Endometrial microvascular endothelial cells (primary cell): Measurements from ENCODE around the gene CPPED1. TPM values are rescaled to one million over a fixed set of nuclear protein-coding genes. Genes with fewer than 3 reads are reported as not detected.

Source experiments
- in situ Hi-C: cut with HindIII; loops from 2 replicates; pipeline ENCODE4 v1.10.0; 2017; ENCODE audit warnings: low sequenced_read_pairs, low pct_unique_long_range_greater_than_20kb; ENCODE audit errors: inconsistent ontology term
- total RNA-seq: library from RNA; depleted of rRNA; stranded (reverse); fragments of >200 nt; gene quantifications from one replicate; pipeline ENCODE4 v1.2.3, GENCODE V29; 2015; ENCODE audit errors: inconsistent ontology term

The CPPED1 gene
- total RNA-seq, 1 donor from 2014 or later = 34.4 TPM

GRCh38 chr16:12626411-12626810, 177.3 kb downstream of the CPPED1 start:
- in situ Hi-C loops = no loop called here

DNA sequence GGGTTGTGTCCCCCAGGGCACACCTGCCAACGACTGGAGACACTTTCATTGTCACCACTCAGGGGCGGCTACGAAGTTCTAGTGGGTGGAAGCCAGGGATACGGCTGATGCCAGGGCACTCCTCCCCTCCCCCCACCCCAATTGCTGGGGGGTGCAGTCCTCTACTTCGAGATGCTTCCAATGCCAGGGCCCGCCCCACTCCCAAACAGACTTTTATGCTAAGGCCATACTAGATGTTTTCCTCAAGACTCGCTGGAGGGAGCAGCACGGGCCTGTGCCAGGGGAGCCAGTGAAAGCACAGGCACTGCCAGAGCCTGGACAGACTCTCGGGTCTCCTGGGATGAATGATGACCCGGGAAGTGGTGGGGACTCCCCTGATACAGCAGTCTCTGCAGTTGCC, 178.0 kb downstream of the CPPED1 start:
- in situ Hi-C loops = no loop called here

GRCh38 chr16:12625068-12625467, 178.6 kb downstream of the CPPED1 start:
- in situ Hi-C loops = no loop called here

DNA sequence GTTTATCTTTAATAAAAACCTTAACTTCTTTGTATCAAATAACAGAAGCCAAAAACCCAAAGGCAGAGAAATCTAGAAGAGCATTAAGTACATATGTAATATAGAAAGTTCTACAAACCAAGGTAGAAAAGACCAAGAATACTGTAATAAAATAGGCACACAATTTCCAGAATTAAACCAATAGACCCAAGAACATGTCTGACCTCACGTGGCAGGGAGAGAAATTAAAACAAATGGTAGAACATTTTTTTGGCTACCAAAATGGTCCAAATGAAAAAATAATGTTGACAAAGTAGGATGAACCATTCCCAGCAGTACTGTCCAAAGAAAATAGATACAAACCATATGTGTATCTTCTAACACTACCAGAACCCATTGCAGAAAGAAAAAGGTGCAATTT, 183.5 kb downstream of the CPPED1 start:
- in situ Hi-C loops = no loop called here

DNA sequence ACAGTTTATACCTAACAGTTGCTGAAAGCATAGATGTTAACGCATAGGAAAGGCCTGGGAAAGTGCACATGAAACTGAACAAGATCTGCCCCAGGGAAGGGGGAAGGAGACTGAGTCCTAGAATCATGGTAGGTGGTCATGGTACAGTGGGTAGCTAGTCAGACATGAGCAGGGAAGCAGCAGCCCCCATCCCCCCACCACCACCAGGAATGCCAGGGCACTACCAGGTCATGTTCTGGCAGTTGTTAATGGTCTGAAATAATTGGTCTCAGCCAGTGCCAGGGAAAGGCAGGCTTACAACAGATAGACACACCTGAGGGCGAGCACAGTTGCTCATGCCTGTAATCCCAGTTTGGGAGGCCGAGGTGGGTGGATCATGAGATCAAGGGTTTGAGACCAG, 185.2 kb downstream of the CPPED1 start:
- in situ Hi-C loops = no loop called here

DNA sequence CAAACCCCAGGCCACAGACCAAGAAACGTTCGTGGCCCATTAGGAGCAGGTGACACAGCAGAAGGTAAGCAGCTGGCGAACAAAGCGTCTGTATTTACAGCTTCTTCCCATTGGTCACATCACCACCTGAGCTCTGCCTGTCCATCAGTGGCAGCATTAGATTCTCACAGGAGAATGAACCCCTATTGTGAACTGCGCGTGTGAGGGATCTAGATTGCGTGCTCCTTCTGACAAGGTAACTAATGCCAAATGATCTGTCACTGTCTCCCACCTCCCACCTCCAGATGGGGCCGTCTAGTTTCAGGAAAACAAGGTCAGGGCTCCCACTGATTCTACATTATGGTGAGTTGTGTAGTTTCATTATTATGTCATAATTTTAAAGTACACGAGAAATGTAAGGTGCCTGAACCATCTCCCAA, 186.3 kb downstream of the CPPED1 start:
- in situ Hi-C loops = no loop called here

DNA sequence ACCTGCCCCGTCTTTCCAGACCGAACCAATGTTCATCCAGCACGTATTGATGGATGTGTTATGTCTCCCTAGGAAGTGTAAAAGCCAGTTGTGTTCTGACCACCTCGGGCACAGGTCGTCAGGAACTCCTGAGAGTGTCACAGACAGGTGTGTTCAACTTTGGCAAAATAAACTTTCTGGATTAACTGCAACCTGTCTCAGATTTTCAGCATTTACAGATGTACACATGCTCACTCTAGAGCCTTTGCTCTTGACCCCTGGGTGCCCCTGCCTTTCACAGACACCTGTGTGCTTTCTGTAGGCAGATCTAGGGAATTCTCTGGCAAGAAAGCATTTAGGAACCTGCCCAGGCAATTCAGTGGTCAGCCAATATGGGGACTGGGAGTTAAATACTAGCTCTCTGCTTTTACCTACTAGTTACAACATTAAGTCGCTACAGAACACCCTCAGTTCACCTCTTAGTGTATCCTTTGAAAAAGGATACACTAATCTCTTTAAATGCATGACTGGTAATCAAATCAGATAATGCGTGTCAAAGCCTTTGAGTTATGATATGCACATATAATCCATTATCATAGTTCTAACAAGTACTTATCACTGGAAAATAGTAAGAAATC, 188.9 kb downstream of the CPPED1 start:
- in situ Hi-C loops = no loop called here

- in situ Hi-C loops = no loop called here
Measured at GRCh38 chr16:12613992-12614661, 189.6 kb downstream of the CPPED1 start.

GRCh38 chr16:12613131-12613991, 190.3 kb downstream of the CPPED1 start:
- in situ Hi-C loops = no loop called here

DNA sequence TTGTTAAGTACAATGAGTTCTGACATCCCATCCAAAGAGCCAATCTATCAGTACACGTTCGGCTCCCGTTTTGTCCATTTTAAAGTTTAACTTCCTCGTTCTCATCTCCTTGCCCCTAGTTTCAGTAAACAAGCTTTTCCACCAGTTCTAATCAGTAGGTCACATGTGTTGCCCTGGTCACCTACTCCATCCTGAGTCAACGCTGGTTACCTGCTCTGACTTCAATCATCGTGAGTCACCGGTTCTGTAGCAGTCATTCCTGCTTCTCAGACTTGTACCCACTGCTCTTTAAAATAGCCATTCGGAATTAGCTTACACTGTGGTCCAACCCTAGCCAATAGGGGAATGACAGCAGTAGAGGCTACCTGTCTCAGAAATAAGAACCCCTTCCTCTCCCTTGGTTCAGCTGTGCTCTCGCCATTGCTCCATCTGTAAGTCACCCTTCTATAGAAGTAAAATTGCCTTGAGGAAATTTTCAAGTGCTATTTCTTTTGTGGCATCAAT, 191.0 kb downstream of the CPPED1 start:
- in situ Hi-C loops = no loop called here

DNA sequence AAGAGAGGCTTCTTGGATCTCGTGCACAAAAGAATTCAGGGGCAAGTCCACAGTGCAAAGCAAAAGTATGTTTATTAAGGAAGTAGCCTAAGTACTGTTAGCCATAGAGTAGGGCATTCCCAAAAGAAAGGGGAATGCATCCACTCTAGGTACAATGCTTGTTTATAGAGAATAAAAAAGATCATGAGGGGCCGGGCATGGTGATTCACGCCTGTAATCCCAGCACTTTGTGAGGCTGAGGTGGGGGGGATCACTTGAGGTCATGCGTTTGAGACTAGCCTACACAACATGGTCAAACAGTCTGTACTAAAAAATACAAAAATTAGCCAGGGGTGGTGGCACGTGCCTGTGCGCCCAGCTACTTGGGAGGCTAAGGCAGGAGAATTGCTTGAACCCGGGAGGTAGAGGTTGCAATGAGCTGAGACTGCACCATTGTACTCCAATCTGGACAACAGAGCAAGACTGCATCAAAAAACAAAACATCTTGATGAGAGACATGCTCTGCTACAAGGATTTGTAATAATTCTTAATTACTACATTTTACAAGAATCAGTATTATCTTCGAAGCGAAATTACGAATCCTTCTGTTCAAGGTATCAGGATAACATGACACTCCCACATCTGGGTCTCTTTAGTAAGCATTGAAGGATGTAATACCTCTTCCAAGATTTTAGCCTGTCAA, 191.6 kb downstream of the CPPED1 start:
- in situ Hi-C loops = no loop called here

- in situ Hi-C loops = no loop called here
Measured at GRCh38 chr16:12611006-12611477, 192.6 kb downstream of the CPPED1 start.

GRCh38 chr16:12609937-12610699, 193.6 kb downstream of the CPPED1 start:
- in situ Hi-C loops = no loop called here

Other genes with a start within 250 kb of the CPPED1 start
- gene SHISA9, start 97.7 kb upstream of the CPPED1 start, total RNA-seq = not detected